Ovary (tissue), 9 donors: ENCODE measurements around the gene PANK1. TPM values are rescaled to one million over a fixed set of nuclear protein-coding genes. Genes with fewer than 3 reads are reported as not detected.
A peak's percentile ranks its signal among the peaks of the same experiment; 100 is the strongest.

Source experiments
- DNase-seq, 5 donors: peaks; one replicate each; pipeline ENCODE4 v3.0.0-alpha.2; 2019 to 2020
- H3K27ac ChIP-seq, 2 donors: fragments of 200-600 bp; one replicate each; pipeline versions ENCODE4 v1.5.1 to v1.8.0; 2019 to 2022
- H3K27me3 ChIP-seq: fragments of 200-600 bp; one replicate; pipeline ENCODE4 v1.8.0; 2022
- H3K36me3 ChIP-seq: fragments of 200-600 bp; sonication (generic); one replicate; pipeline ENCODE4 v1.5.1; 2019
- H3K4me1 ChIP-seq: one replicate; pipeline ENCODE4 v1.8.1; 2013; ENCODE audit warnings: mild to moderate bottlenecking, moderate library complexity; ENCODE audit not compliant: insufficient read depth
- H3K4me3 ChIP-seq: fragments of 200-600 bp; sonication (generic); one replicate; pipeline ENCODE4 v1.5.1; 2017
- H3K9me3 ChIP-seq, 2 donors: fragments of 200-600 bp in 1 of 2; sonication (generic) in 1 of 2; one replicate each; pipeline versions ENCODE4 v1.5.1 to v1.8.1; 2013 to 2019; ENCODE audit warnings: mild to moderate bottlenecking in 1 of 2, moderate library complexity in 1 of 2
- CTCF ChIP-seq, 3 donors: fragments of 450-650 bp in 2 of 3; fragments of 200-600 bp in 1 of 3; IDR thresholded peaks; one replicate each; pipeline versions ENCODE4 v1.5.1 to v1.8.0; 2016 to 2022; ENCODE audit warnings: antibody characterized with exemption in 3 of 3, mild to moderate bottlenecking in 1 of 3
- EP300 ChIP-seq: sonication (generic); formaldehyde crosslinking; IDR thresholded peaks from one replicate; pipeline ENCODE4 v1.6.1; 2017; ENCODE audit warnings: antibody characterized with exemption
- POLR2A ChIP-seq: fragments of 450-650 bp; IDR thresholded peaks from one replicate; pipeline ENCODE4 v1.6.1; 2017; ENCODE audit warnings: antibody characterized with exemption, mild to moderate bottlenecking, moderate library complexity
- WGBS, 3 donors: extraction: QIAGEN DNeasy Blood & Tissue Kit in 1 of 3; methylation state at CpG; one replicate each; pipeline versions ENCODE4 v1.1.5 to v1.1.7; 2013 to 2017; 5-methylcytosine and 5-hydroxymethylcytosine counted together
- intact Hi-C, 4 donors: fragments of 100-400 bp; cut with DNase I; formaldehyde crosslinking; loops; one replicate each; pipeline versions ENCODE4 v1.11.0 to v1.15.1; 2022 to 2023
- polyA plus RNA-seq, 2 donors: library from polyadenylated mRNA; stranded (reverse); fragments of 200-250 nt in 1 of 2; fragments of 350-450 nt in 1 of 2; fragmentation: Illumina TruSeq in 1 of 2; extraction: RNeasy Lipid Tissue Mini Kit (QIAGEN cat#74804) in 1 of 2; gene quantifications; one replicate each; pipeline ENCODE4 v1.2.3, GENCODE V29; 2013 to 2014
- total RNA-seq, 7 donors: library from RNA; depleted of rRNA in 2 of 7; stranded (reverse); fragments of >200 nt in 2 of 7; fragmentation: NEBNext Ultra II Directional in 3 of 7; extraction: Animal tissue kit (Norgen Biotek cat#: 25700) in 3 of 7; gene quantifications; one replicate each; pipeline versions ENCODE4 v1.1.0 to v1.2.4, GENCODE V29; 2016 to 2023
- donor health status: DM: no; HTN: no; CAD: no; lungs with moderate emphysema.
- donor health status: DM: no; HTN: no; CAD: no.
- donor health status: Bipolar disorder and iron deficiency.
- donor health status: DM: yes; HTN: yes; CAD: no.
- donor health status: DM: no; HTN: no; CAD: no.
- donor health status: DM: yes; HTN: yes; CAD: no.

PANK1 gene
- total and polyA plus RNA-seq, 9 donors = 1.7 to 6.2 (median 4.5) TPM

GRCh38 chr10:89565180-89565579 lies 79.9 kb downstream of the PANK1 start:
- Histone ChIP-seq H3K9me3 (no peaks in the 10 kb centered on the region), H3K27ac (no peak overlapping the region), H3K36me3 (no peaks in the 10 kb centered on the region), H3K4me3 (no peak overlapping the region), H3K27me3 (no peaks in the 10 kb centered on the region), H3K4me1 (peaks cover 2% of the 10 kb centered on the region)
- TF ChIP-seq POLR2A = no peak
- TF ChIP-seq CTCF (IDR thresholded peaks at IDR 0.05) = no peak
- no peak for TF ChIP-seq EP300
- 79 to 83% (median 80%) methylated on average over 1 of the region's 1 CpG for WGBS, 3 donors
- intact Hi-C loops = no loop called here
- DNase-seq = no peak

GRCh38 chr10:89563861-89564478 lies 81.1 kb downstream of the PANK1 start:
- 16 to 24% (median 18%) methylated on average over 2 of the region's 2 CpGs for WGBS, 3 donors

GRCh38 chr10:89563311-89563710 lies 81.7 kb downstream of the PANK1 start:
- 92 to 99% (median 96%) methylated on average over 3 of the region's 3 CpGs for WGBS, 3 donors
- Histone ChIP-seq H3K4me1 (peaks cover 2% of the 10 kb centered on the region), H3K9me3 (no peaks in the 10 kb centered on the region), H3K27me3 (no peaks in the 10 kb centered on the region), H3K27ac (no peak overlapping the region), H3K4me3 (no peak overlapping the region), H3K36me3 (no peaks in the 10 kb centered on the region)
- no peak for TF ChIP-seq CTCF (IDR thresholded peaks at IDR 0.05)
- no peak for TF ChIP-seq EP300
- no peak for TF ChIP-seq POLR2A
- no peak for DNase-seq
- intact Hi-C loops = loop anchor here in 3 of 4 donors (2.0 to 5.0 kb wide), 3 partner anchors 136 to 306 kb away; no protein-coding TSS in a partner anchor

More at GRCh38 chr10:89563861-89564478, 81.1 kb downstream of the PANK1 start:
- Histone ChIP-seq H3K4me3 (no peak overlapping the region), H3K27me3 (no peaks in the 10 kb centered on the region), H3K9me3 (no peaks in the 10 kb centered on the region), H3K36me3 (no peaks in the 10 kb centered on the region), H3K4me1 (peaks cover 2% of the 10 kb centered on the region), H3K27ac (no peak overlapping the region)
- TF ChIP-seq CTCF (IDR thresholded peaks at IDR 0.05) (peak; percentile 55 to 74 (median 69)), POLR2A (no peak), EP300 (no peak)
- intact Hi-C loops = loop anchor here in 3 of 4 donors (2.0 to 5.0 kb wide), 3 partner anchors 137 to 307 kb away; no protein-coding TSS in a partner anchor
- DNase-seq = no peak

- WGBS, 3 donors = 88 to 100% (median 98%) methylated on average over 1 of the region's 1 CpG
- DNase-seq = no peak
- intact Hi-C loops = loop anchor here in 1 of 4 donors (5.0 kb wide), 1 partner anchor 129 kb away; no protein-coding TSS in a partner anchor
- Histone ChIP-seq H3K9me3 (no peaks in the 10 kb centered on the region), H3K4me3 (no peak overlapping the region), H3K27me3 (no peaks in the 10 kb centered on the region), H3K4me1 (no peaks in the 10 kb centered on the region), H3K27ac (no peak overlapping the region), H3K36me3 (no peaks in the 10 kb centered on the region)
- TF ChIP-seq POLR2A = no peak
- TF ChIP-seq CTCF (IDR thresholded peaks at IDR 0.05) = no peak
- no peak for TF ChIP-seq EP300
These were observed 88.4 kb downstream of the PANK1 start for GRCh38 chr10:89556600-89556999.
